Brain microvascular endothelial cell (primary cell): Measurements from ENCODE around the gene PI4K2A.
"Not testable (repeated sequence)": the region's sequence is repeated elsewhere in the genome, so short reads cannot be mapped to it uniquely, and the experiment has no call there.

Experiments used
- DNase-seq: peaks from one replicate; pipeline ENCODE4 v3.0.0-alpha.2; 2020
- H3K27ac ChIP-seq: fragments of 250-450 bp; sonication (Bioruptor Pico); 2 replicates; pipeline ENCODE4 v1.5.1; 2020; ENCODE audit warnings: mild to moderate bottlenecking, moderate library complexity
- H3K27me3 ChIP-seq: fragments of 250-450 bp; sonication (Bioruptor Pico); replicated peaks from 2 replicates; pipeline ENCODE4 v1.5.1; 2020; ENCODE audit warnings: mild to moderate bottlenecking
- H3K36me3 ChIP-seq: fragments of 250-450 bp; sonication (Bioruptor Pico); replicated peaks from 2 replicates; pipeline ENCODE4 v1.5.1; 2020; ENCODE audit warnings: mild to moderate bottlenecking
- H3K4me3 ChIP-seq: 2 replicates; pipeline ENCODE4 v1.5.1; 2011; ENCODE audit warnings: low read depth, mild to moderate bottlenecking, control low read depth, low read length, moderate library complexity
- CTCF ChIP-seq: IDR thresholded peaks from 2 replicates; pipeline ENCODE4 v1.5.1; 2011; ENCODE audit warnings: low read depth, mild to moderate bottlenecking, moderate library complexity, low read length, control low read depth, inconsistent platforms; ENCODE audit errors: missing control alignments
- in situ Hi-C: cut with HindIII; loops from 2 replicates; pipeline ENCODE4 v1.10.0; 2017; ENCODE audit warnings: low sequenced_read_pairs, low pct_ligation_motif_present

Gene PI4K2A

GRCh38 chr10:97644936-97645335, 4.5 kb downstream of the PI4K2A start:
- no peaks in the 10 kb centered on the region for H3K27me3 ChIP-seq
- no peak for TF ChIP-seq CTCF
- in situ Hi-C loops = no loop called here
- DNase-seq = no peak
- H3K36me3 ChIP-seq = peaks cover 15% of the 10 kb centered on the region
- no peak overlapping the region for H3K27ac ChIP-seq
- no peak overlapping the region for H3K4me3 ChIP-seq

- Histone ChIP-seq H3K36me3 (peaks cover 34% of the 10 kb centered on the region), H3K27ac (no peak overlapping the region), H3K27me3 (no peaks in the 10 kb centered on the region), H3K4me3 (no peak overlapping the region)
- TF ChIP-seq CTCF = no peak
- in situ Hi-C loops = no loop called here
- no peak for DNase-seq
Observed at GRCh38 chr10:97647556-97647955, 7.1 kb downstream of the PI4K2A start.

GRCh38 chr10:97648562-97649404, 8.3 kb downstream of the PI4K2A start:
- TF ChIP-seq CTCF = no peak
- H3K27me3 ChIP-seq = no peaks in the 10 kb centered on the region
- peaks cover 46% of the 10 kb centered on the region for H3K36me3 ChIP-seq
- no peak overlapping the region for H3K4me3 ChIP-seq
- peak; percentile 94 for DNase-seq
- peak overlapping the region; percentile 87 for H3K27ac ChIP-seq
- in situ Hi-C loops = no loop called here

- H3K4me3 ChIP-seq, in situ Hi-C loops, H3K27me3 ChIP-seq, DNase-seq: not testable (repeated sequence)
- Histone ChIP-seq H3K36me3 (peaks cover 47% of the 10 kb centered on the region), H3K27ac (peak overlapping the region; percentile 87)
Observed at GRCh38 chr10:97649405-97649750, 8.9 kb downstream of the PI4K2A start.

- Histone ChIP-seq H3K4me3 (no peak overlapping the region), H3K27ac (no peak overlapping the region), H3K36me3 (peaks cover 48% of the 10 kb centered on the region), H3K27me3 (no peaks in the 10 kb centered on the region)
- in situ Hi-C loops = no loop called here
- no peak for DNase-seq
- TF ChIP-seq CTCF = no peak
Observed at GRCh38 chr10:97650726-97651125, 10.3 kb downstream of the PI4K2A start.

GRCh38 chr10:97651773-97652172, 11.3 kb downstream of the PI4K2A start:
- TF ChIP-seq CTCF = no peak
- H3K27ac ChIP-seq = no peak overlapping the region
- H3K36me3 ChIP-seq = peaks cover 49% of the 10 kb centered on the region
- no peaks in the 10 kb centered on the region for H3K27me3 ChIP-seq
- no peak for DNase-seq
- in situ Hi-C loops = no loop called here
- no peak overlapping the region for H3K4me3 ChIP-seq
